Measurements from ENCODE around the gene CPLX3.

CPLX3 gene

GRCh38 chr15:74828835-74829234, 2.4 kb downstream of the CPLX3 start:
- no peak for DNase-seq (ENCODE audit: low read depth, low spot score)

GRCh38 chr15:74829486-74829885, 3.1 kb downstream of the CPLX3 start:
- DNase-seq (ENCODE audit: low read depth, low spot score) = no peak

- DNase-seq (ENCODE audit: low read depth, low spot score) = no peak
Measured at GRCh38 chr15:74829991-74830390, 3.6 kb downstream of the CPLX3 start.

DNA sequence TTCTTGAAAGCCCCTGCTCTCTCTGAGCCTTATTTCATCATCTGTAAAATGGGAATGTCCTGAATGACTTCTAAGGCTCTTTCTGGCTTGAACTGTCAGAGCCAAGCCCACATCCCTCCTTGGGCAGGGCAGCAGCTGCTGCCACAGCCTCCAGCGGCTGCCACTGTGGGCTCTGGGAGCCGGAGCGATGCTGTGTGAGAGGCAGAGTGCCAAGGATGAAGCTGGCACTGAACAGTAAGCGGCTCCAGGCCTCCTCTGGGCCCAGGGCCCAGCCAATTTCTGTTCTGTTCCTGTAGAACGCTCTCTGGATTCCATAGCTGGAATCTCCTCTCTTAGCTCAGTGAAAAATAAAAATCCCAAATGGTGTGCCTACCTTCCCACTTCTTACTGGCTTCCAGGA, 4.4 kb downstream of the CPLX3 start:
- no peak for DNase-seq (ENCODE audit: low read depth, low spot score)

DNA sequence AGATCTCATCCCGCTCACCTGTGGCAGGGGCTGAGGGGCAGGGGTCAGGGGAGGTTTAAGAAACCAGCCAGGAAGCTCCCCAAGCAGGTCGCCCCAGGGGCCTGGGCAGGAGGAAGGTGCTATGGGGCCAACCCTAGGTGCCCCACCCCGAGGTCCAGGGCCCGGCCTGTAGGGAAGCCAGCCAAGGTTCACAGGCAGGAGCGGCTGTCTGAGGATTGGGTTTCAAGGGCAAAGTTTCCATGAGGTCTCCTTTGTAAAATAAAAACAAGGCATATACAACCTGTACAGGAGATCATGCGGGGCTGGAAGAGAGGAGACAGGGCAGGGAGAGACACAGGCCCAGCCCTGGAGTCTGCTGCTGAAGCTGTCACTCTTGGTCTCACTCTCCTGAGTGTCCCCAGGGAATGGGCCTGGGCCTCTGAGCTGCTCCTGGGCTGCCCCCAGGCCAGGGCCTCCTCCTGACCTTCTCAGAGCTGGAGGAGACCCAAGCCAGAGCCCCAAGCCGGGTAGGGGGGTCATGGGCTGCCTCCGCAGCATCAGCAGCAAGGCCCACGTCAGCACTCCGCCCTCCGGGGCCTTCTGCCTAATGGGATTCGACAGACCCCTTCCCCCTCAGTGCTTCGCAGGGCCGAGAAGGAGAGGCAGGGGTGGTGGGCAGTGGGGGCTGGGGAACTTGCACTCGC, 5.5 kb downstream of the CPLX3 start:
- no peak for DNase-seq (ENCODE audit: low read depth, low spot score)

DNA sequence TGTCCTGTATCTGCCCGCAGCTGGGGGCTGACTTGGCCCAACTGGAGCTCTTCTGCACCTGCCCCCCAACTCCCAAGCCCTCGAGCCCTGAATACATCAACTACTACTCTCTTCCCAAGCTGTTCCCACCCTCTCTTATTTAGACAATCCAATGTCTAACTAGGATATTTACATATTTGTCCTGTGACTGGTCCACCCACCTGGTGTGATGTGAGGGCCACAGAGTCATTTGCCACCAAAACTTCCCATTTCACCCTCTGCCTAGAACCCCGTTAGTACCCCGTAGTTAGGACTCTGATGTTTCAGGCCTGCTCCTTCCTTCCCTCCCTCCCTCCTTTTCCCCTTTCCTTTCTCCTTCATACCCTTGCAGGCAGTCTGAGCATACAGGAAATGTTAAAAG, 6.4 kb downstream of the CPLX3 start:
- no peak for DNase-seq (ENCODE audit: low read depth, low spot score)

DNA sequence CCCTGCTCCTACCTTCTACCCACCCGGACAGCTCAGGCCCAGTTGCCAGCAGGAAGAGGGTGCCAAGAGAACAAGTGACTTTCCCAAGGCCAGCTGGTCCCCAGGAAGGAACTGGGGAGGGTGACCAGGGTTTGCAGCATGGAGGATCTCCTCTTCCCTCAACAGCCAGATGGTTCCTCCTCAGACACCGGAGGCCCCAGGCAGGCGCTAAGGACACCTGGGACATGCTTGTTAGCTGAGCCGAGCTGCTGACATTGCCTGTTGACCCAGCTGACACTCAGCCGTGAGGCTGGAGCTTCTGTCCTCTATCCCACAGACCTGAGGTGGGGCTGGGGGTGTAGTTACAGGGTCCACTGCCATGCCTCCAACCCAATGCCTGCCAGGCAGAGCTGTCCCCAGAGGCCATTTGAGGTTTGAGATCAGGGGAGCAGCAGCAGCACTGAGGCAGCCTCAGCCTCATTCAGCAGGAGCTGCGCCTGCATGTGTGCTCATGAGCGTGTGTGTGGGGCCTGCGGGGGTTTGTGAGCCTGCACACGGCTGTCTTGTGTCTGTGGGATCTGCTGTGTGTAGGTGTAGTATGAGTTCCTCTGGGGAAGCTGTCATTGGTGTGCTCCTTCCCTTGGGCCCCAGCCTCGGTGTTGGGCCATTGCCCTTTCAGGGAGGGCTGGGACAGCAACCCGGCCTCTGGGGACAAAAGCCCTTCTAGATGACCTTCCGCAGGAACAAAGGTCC, 7.1 kb downstream of the CPLX3 start:
- DNase-seq (ENCODE audit: low read depth, low spot score) = no peak

- DNase-seq (ENCODE audit: low read depth, low spot score) = no peak
Measured at GRCh38 chr15:74835312-74835823, 8.9 kb downstream of the CPLX3 start.

- no peak for DNase-seq (ENCODE audit: low read depth, low spot score)
Measured at GRCh38 chr15:74836846-74837245, 10.4 kb downstream of the CPLX3 start.

- no peak for DNase-seq (ENCODE audit: low read depth, low spot score)
Measured at GRCh38 chr15:74837482-74838136, 11.2 kb downstream of the CPLX3 start.

- no peak for DNase-seq (ENCODE audit: low read depth, low spot score)
Measured at GRCh38 chr15:74838137-74838516, 11.7 kb downstream of the CPLX3 start.

GRCh38 chr15:74838746-74839525, 12.5 kb downstream of the CPLX3 start:
- no peak for DNase-seq (ENCODE audit: low read depth, low spot score)

- no peak for DNase-seq (ENCODE audit: low read depth, low spot score)
Measured at GRCh38 chr15:74839526-74840395, 13.3 kb downstream of the CPLX3 start.

DNA sequence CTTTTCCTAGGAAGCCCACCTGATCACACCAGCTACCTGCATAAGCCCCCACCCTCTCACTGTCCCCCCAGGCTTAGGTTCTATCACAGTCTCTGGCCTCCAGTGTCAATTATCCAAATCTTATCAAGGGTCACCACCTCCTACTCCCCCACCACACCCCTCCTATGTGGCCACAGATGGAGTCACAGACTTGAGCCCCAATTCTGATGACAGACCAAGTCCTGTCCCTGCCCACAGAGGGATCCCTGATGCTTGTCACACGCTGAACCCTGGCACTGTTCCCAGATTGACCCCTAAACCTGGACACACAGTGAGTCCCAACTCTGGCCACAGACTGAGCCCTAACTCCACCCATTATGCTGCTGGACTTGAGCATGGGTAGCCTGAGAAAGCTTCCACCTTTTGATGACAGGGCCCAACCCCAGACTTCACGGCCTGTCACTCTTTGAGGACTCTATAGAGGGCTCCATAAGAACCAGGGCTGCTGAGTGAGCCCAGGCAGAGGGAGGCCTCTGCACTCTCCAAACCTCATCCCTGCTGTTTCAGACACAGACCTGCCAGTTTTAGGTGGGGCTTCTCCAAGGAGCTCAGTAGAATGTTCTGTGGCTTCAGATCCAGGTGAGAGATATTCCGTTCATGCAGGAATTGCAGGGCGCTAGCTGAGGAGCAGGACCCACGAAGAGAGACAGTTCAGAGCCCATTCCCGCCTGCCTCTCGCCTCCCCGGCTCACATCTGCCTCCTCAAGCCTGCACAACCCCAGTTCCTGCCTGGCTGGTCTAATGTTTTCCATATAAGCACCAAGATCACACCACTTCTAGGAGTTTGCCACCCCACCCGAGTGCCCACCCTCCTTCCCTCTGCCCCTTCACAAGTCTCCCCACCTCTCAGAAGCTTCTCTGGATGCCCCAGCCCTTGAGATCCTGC, 14.7 kb downstream of the CPLX3 start:
- DNase-seq (ENCODE audit: low read depth, low spot score) = no peak

DNA sequence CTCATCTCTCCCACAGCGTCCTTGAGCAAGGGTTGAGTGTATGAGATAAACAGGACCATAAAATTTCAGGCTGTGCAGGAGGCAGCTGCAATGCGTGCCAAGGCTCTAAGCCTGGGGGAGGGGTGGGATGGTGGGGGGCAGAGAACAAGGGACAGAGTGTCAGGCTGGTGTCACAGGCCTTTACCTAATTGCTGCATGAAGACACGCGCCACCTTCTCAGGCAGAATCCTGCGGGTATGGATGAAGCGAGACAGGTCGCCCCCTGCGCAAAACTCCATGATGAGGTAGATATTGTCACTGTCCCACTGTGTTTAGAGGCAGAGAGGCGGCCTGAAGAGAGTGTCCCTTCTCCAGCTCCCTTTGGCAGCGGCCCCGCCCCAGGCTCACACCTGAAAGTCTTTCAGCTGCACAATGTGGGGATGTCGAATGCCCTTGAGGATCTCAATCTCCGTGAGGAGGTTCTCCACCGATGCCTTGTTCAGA, 15.5 kb downstream of the CPLX3 start:
- no peak for DNase-seq (ENCODE audit: low read depth, low spot score)

DNA sequence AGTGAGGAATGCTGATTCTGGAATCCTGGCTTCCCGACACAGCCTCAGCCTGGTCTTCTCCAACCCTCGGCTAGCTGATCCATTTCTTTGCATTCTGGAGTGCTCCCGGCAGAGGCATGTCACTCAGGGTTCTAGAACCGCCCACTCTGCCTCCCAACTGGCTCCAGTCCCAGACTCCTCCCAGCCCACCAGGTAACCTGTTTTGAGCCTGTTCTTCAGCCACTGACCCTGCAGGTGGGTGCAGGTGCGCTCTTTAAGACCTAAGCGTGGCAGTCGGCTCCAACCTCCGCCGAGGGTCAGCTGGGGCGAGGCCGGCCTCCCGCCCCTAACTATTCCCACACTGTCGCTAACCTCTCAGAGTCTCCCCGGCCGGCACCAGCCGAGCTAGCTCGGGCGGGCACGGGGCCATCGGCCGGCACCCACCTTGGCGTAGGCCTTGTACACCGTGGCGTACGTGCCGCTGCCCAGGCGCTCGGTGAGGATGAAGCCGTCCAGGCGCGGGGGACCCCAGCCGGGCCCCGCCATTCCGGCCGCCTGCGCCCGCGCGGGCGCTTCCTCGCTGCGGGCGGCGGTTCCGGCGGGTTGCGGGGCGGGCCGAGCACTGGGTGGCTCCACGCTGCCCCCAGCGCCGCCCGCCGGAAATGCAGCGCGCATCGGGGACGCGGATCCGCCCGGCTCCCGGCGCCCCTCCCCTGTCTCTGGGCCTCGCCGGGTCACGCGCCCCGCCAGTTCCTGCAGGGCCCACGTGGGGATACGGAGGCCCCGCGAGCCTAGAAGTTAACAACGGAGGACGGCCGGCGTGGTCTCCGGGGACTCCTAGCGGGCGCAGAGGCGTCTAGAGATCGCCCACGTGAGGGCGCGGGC, 16.4 kb downstream of the CPLX3 start, which contains the start of gene ULK3:
ULK3 (minus strand) TSS at position 576 of the 864 bp plus-strand sequence; CDS start at position 525, 51 bp downstream.
- peak; percentile 86 for DNase-seq (ENCODE audit: low read depth, low spot score)

- DNase-seq (ENCODE audit: low read depth, low spot score) = no peak
Measured at GRCh38 chr15:74843445-74843828, 17.0 kb downstream of the CPLX3 start.

- no peak for DNase-seq (ENCODE audit: low read depth, low spot score)
Measured at GRCh38 chr15:74843891-74844299, 17.5 kb downstream of the CPLX3 start.
